ENCODE measurements around the gene ANXA10.

DNA sequence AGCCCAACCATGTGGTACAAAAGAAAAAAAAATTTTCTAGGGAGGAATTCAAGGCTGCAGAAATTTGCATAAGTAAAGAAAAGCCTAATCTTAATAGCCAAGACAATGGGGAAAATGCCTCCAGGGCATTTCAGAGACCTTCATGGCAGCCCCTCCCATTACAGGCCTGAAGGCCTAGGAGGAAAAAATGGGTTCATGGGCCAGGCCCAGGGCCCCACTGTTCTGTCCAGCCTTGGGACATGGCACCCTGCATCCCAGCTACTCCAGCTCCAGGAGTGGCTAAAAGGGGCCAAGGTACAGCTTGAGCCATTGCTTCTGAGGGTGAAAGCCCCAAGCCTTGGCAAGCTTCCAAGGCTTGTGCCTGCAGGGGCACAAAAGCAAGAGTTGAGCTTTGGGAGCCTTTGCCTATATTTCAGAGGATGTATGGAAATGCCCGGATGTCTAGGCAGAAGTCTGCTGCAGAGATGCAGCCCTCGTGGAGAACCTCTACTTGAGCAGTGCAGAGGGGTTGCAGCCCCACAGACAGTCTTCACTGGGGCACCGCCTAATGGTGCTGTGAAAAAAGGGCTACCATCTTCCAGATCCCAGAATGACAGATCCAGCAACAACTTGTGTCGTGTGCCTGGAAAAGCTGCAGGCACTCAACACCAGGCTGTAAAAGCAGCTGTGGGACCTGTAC is 111.0 kb downstream of the ANXA10 start:
- TF ChIP-seq, protein P1, sequence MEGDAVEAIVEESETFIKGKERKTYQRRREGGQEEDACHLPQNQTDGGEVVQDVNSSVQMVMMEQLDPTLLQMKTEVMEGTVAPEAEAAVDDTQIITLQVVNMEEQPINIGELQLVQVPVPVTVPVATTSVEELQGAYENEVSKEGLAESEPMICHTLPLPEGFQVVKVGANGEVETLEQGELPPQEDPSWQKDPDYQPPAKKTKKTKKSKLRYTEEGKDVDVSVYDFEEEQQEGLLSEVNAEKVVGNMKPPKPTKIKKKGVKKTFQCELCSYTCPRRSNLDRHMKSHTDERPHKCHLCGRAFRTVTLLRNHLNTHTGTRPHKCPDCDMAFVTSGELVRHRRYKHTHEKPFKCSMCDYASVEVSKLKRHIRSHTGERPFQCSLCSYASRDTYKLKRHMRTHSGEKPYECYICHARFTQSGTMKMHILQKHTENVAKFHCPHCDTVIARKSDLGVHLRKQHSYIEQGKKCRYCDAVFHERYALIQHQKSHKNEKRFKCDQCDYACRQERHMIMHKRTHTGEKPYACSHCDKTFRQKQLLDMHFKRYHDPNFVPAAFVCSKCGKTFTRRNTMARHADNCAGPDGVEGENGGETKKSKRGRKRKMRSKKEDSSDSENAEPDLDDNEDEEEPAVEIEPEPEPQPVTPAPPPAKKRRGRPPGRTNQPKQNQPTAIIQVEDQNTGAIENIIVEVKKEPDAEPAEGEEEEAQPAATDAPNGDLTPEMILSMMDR (IDR thresholded peaks at IDR 0.05), result no peak
- TF ChIP-seq POLR2A (IDR thresholded peaks at IDR 0.05), result no peak
- no peak for TF ChIP-seq EP300 (IDR thresholded peaks at IDR 0.05)
- no peak for TF ChIP-seq POLR2AphosphoS5 (IDR thresholded peaks at IDR 0.05)
